Skeletal muscle cell (primary cell): ENCODE results near the gene TTC19.
"Not testable (repeated sequence)": the region's sequence is repeated elsewhere in the genome, so short reads cannot be mapped to it uniquely, and the experiment has no call there.

ENCODE experiments used
- DNase-seq: peaks from one replicate; pipeline ENCODE4 v3.0.0-alpha.2; 2010; ENCODE audit warnings: low read depth
- H3K4me3 ChIP-seq: 2 replicates; pipeline ENCODE4 v1.5.1; 2011; ENCODE audit warnings: low read depth, mild to moderate bottlenecking, control low read depth, low read length, moderate library complexity

TTC19 gene

GRCh38 chr17:15971098-15971678 is 28.4 kb upstream of the TTC19 start:
- no peak overlapping the region for H3K4me3 ChIP-seq
- DNase-seq: no peak

GRCh38 chr17:15971882-15972281 is 27.7 kb upstream of the TTC19 start:
- no peak overlapping the region for H3K4me3 ChIP-seq
- no peak for DNase-seq

GRCh38 chr17:15972497-15972951 is 27.1 kb upstream of the TTC19 start:
- DNase-seq: no peak
- no peak overlapping the region for H3K4me3 ChIP-seq

- no peak for DNase-seq
- H3K4me3 ChIP-seq: no peak overlapping the region
These were observed 26.6 kb upstream of the TTC19 start for GRCh38 chr17:15973016-15973415.

GRCh38 chr17:15973834-15974233 is 25.8 kb upstream of the TTC19 start:
- H3K4me3 ChIP-seq: no peak overlapping the region
- DNase-seq: no peak

- H3K4me3 ChIP-seq: no peak overlapping the region
- DNase-seq: no peak
These were observed 21.7 kb upstream of the TTC19 start for GRCh38 chr17:15977894-15978293.

- H3K4me3 ChIP-seq: no peak overlapping the region
- DNase-seq: no peak
These were observed 21.0 kb upstream of the TTC19 start for GRCh38 chr17:15978606-15979005.

GRCh38 chr17:15979013-15979412 is 20.6 kb upstream of the TTC19 start:
- not testable (repeated sequence) for DNase-seq, H3K4me3 ChIP-seq

GRCh38 chr17:15981208-15981607 is 18.4 kb upstream of the TTC19 start:
- H3K4me3 ChIP-seq: no peak overlapping the region
- no peak for DNase-seq

- H3K4me3 ChIP-seq: no peak overlapping the region
- DNase-seq: peak; percentile 46
These were observed 17.7 kb upstream of the TTC19 start for GRCh38 chr17:15981646-15982580.

GRCh38 chr17:15996322-15996721 is 3.3 kb upstream of the TTC19 start:
- DNase-seq: no peak
- no peak overlapping the region for H3K4me3 ChIP-seq

- no peak for DNase-seq
- H3K4me3 ChIP-seq: no peak overlapping the region
These were observed 1.5 kb upstream of the TTC19 start for GRCh38 chr17:15998031-15998562.

- no peak for DNase-seq
- H3K4me3 ChIP-seq: peak overlapping the region; percentile 82
These were observed 577 bp downstream of the TTC19 start for GRCh38 chr17:15999974-16000827.

- no peak overlapping the region for H3K4me3 ChIP-seq
- DNase-seq: no peak
These were observed 1.7 kb downstream of the TTC19 start for GRCh38 chr17:16001226-16001897.

- H3K4me3 ChIP-seq: no peak overlapping the region
- DNase-seq: no peak
These were observed 3.2 kb downstream of the TTC19 start for GRCh38 chr17:16002708-16003260.

GRCh38 chr17:16003841-16004240 is 4.2 kb downstream of the TTC19 start:
- H3K4me3 ChIP-seq: no peak overlapping the region
- no peak for DNase-seq

- no peak overlapping the region for H3K4me3 ChIP-seq
- no peak for DNase-seq
These were observed 6.0 kb downstream of the TTC19 start for GRCh38 chr17:16005636-16006035.

- no peak overlapping the region for H3K4me3 ChIP-seq
- no peak for DNase-seq
These were observed 7.8 kb downstream of the TTC19 start for GRCh38 chr17:16007439-16007838.

- DNase-seq: peak; percentile 58
- no peak overlapping the region for H3K4me3 ChIP-seq
These were observed 14.4 kb downstream of the TTC19 start for GRCh38 chr17:16013943-16014407.
